ENCODE measurements around the gene MED13L.

MED13L gene

GRCh38 chr12:116062698-116063097, 214.8 kb downstream of the MED13L start:
- no peak for TF ChIP-seq CTCF (IDR thresholded peaks at IDR 0.05; ENCODE audit: low read depth, low read length, missing control alignments)
- no peak overlapping the region for H3K4me3 ChIP-seq (ENCODE audit: low read depth, low read length)
- DNase-seq (ENCODE audit: low read depth) = no peak

GRCh38 chr12:116060764-116061163, 216.7 kb downstream of the MED13L start:
- DNase-seq (ENCODE audit: low read depth) = peak; percentile 15
- no peak for TF ChIP-seq CTCF (IDR thresholded peaks at IDR 0.05; ENCODE audit: low read depth, low read length, missing control alignments)
- no peak overlapping the region; the same call in 1 of the 2 replicates for H3K4me3 ChIP-seq (ENCODE audit: low read depth, low read length)

GRCh38 chr12:116059904-116060303, 217.6 kb downstream of the MED13L start:
- no peak overlapping the region for H3K4me3 ChIP-seq (ENCODE audit: low read depth, low read length)
- DNase-seq (ENCODE audit: low read depth) = no peak
- TF ChIP-seq CTCF (IDR thresholded peaks at IDR 0.05; ENCODE audit: low read depth, low read length, missing control alignments) = no peak

GRCh38 chr12:116058574-116058973, 218.9 kb downstream of the MED13L start:
- no peak for TF ChIP-seq CTCF (IDR thresholded peaks at IDR 0.05; ENCODE audit: low read depth, low read length, missing control alignments)
- DNase-seq (ENCODE audit: low read depth) = no peak

GRCh38 chr12:116057356-116057755, 220.1 kb downstream of the MED13L start:
- no peak overlapping the region for H3K4me3 ChIP-seq (ENCODE audit: low read depth, low read length)
- no peak for DNase-seq (ENCODE audit: low read depth)
- TF ChIP-seq CTCF (IDR thresholded peaks at IDR 0.05; ENCODE audit: low read depth, low read length, missing control alignments) = no peak

More at GRCh38 chr12:116058574-116058973, 218.9 kb downstream of the MED13L start:
- no peak overlapping the region for H3K4me3 ChIP-seq (ENCODE audit: low read depth, low read length)

GRCh38 chr12:116055895-116056607, 221.4 kb downstream of the MED13L start:
- DNase-seq (ENCODE audit: low read depth) = no peak
- H3K4me3 ChIP-seq (ENCODE audit: low read depth, low read length) = no peak overlapping the region
- TF ChIP-seq CTCF (IDR thresholded peaks at IDR 0.05; ENCODE audit: low read depth, low read length, missing control alignments) = no peak

- H3K4me3 ChIP-seq (ENCODE audit: low read depth, low read length) = no peak overlapping the region
- no peak for TF ChIP-seq CTCF (IDR thresholded peaks at IDR 0.05; ENCODE audit: low read depth, low read length, missing control alignments)
- no peak for DNase-seq (ENCODE audit: low read depth)
Measured at GRCh38 chr12:116054280-116054679, 223.2 kb downstream of the MED13L start.

Measured in GM12864 (cell line).